Activated CD4-positive, alpha-beta T cell treated with anti-CD3 and anti-CD28 coated beads, Interleukin-2, amount 50 U/mL, for 4 hours (primary cell): ENCODE results near the gene IGF2BP3.

ENCODE experiments used
- DNase-seq, 2 experiments: peaks; one replicate each; pipeline ENCODE4 v3.0.0-alpha.2; 2020

The IGF2BP3 gene

GRCh38 chr7:23472046-23472445 lies 1.8 kb upstream of the IGF2BP3 start:
- no peak for DNase-seq

- DNase-seq = no peak
These were observed 992 bp upstream of the IGF2BP3 start for GRCh38 chr7:23471106-23471859.

- no peak for DNase-seq
These were observed 385 bp downstream of the IGF2BP3 start for GRCh38 chr7:23469961-23470250.

GRCh38 chr7:23469150-23469960 lies 936 bp downstream of the IGF2BP3 start:
- no peak for DNase-seq

- no peak for DNase-seq
These were observed 1.7 kb downstream of the IGF2BP3 start for GRCh38 chr7:23468526-23469149.

- no peak for DNase-seq
These were observed 2.3 kb downstream of the IGF2BP3 start for GRCh38 chr7:23467806-23468525.

GRCh38 chr7:23467291-23467805 lies 2.9 kb downstream of the IGF2BP3 start:
- DNase-seq = no peak

- DNase-seq = no peak
These were observed 7.4 kb downstream of the IGF2BP3 start for GRCh38 chr7:23462846-23463245.

GRCh38 chr7:23458044-23458443 lies 12.2 kb downstream of the IGF2BP3 start:
- no peak for DNase-seq

GRCh38 chr7:23456093-23456492 lies 14.2 kb downstream of the IGF2BP3 start:
- no peak for DNase-seq

GRCh38 chr7:23454881-23455526 lies 15.3 kb downstream of the IGF2BP3 start:
- no peak for DNase-seq

GRCh38 chr7:23450518-23450917 lies 19.8 kb downstream of the IGF2BP3 start:
- DNase-seq = no peak

GRCh38 chr7:23449941-23450340 lies 20.4 kb downstream of the IGF2BP3 start:
- DNase-seq = no peak

- DNase-seq = no peak
These were observed 25.0 kb downstream of the IGF2BP3 start for GRCh38 chr7:23445326-23445725.

- DNase-seq = no peak
These were observed 26.3 kb downstream of the IGF2BP3 start for GRCh38 chr7:23443974-23444373.

GRCh38 chr7:23438171-23438570 lies 32.1 kb downstream of the IGF2BP3 start:
- no peak for DNase-seq

GRCh38 chr7:23434147-23434917 lies 36.0 kb downstream of the IGF2BP3 start:
- DNase-seq = no peak

GRCh38 chr7:23431702-23432199 lies 38.5 kb downstream of the IGF2BP3 start:
- no peak for DNase-seq

- no peak for DNase-seq
These were observed 39.4 kb downstream of the IGF2BP3 start for GRCh38 chr7:23430893-23431259.

GRCh38 chr7:23426876-23427275 lies 43.4 kb downstream of the IGF2BP3 start:
- no peak for DNase-seq

GRCh38 chr7:23422909-23423308 lies 47.4 kb downstream of the IGF2BP3 start:
- DNase-seq = no peak

- no peak for DNase-seq
These were observed 47.9 kb downstream of the IGF2BP3 start for GRCh38 chr7:23422384-23422783.
